Eye (tissue), 1 donor: ENCODE data around the gene ARTN.
A peak's percentile ranks its signal among the peaks of the same experiment; 100 is the strongest.

Experiments used
- DNase-seq: peaks from one replicate; pipeline ENCODE4 v3.0.0-alpha.2; 2015

Gene ARTN, protein sequence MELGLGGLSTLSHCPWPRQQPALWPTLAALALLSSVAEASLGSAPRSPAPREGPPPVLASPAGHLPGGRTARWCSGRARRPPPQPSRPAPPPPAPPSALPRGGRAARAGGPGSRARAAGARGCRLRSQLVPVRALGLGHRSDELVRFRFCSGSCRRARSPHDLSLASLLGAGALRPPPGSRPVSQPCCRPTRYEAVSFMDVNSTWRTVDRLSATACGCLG

GRCh38 chr1:43933386-43934100 lies at the start of gene ARTN:
ARTN (plus strand) TSS chr1:43933801; CDS start chr1:43935657, 1,856 bp downstream.
- DNase-seq, result peak; percentile 71

GRCh38 chr1:43885279-43885801 lies 48.3 kb upstream of the ARTN start:
- DNase-seq, result peak; percentile 42

GRCh38 chr1:43887748-43888147 lies 45.9 kb upstream of the ARTN start:
- DNase-seq, result no peak

- no peak for DNase-seq
These were observed 42.8 kb upstream of the ARTN start for GRCh38 chr1:43890815-43891214.

GRCh38 chr1:43893006-43893405 lies 40.6 kb upstream of the ARTN start:
- DNase-seq, result no peak

- no peak for DNase-seq
These were observed 34.6 kb upstream of the ARTN start for GRCh38 chr1:43898981-43899380.

DNA sequence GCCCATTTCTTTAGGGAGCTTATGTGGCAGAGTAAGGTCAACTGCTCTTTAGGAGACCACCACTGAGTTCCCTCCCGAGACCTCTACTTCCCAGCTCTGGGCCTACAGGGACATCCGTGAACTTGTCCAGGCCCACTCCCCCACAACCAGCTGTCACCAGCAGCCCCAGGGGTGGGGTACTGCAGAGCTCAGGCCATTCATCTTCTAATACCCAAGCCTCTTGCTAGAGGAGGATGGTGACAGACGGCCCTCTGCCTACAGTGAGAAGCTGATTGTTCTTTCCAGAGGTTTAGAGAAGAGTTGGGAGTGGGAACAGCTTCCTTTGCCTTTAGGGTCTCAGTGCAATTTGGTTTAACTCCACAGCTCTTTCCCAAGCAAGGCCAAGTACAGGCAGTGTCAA lies 33.2 kb upstream of the ARTN start:
- no peak for DNase-seq

- no peak for DNase-seq
These were observed 32.2 kb upstream of the ARTN start for GRCh38 chr1:43901196-43901961.

DNA sequence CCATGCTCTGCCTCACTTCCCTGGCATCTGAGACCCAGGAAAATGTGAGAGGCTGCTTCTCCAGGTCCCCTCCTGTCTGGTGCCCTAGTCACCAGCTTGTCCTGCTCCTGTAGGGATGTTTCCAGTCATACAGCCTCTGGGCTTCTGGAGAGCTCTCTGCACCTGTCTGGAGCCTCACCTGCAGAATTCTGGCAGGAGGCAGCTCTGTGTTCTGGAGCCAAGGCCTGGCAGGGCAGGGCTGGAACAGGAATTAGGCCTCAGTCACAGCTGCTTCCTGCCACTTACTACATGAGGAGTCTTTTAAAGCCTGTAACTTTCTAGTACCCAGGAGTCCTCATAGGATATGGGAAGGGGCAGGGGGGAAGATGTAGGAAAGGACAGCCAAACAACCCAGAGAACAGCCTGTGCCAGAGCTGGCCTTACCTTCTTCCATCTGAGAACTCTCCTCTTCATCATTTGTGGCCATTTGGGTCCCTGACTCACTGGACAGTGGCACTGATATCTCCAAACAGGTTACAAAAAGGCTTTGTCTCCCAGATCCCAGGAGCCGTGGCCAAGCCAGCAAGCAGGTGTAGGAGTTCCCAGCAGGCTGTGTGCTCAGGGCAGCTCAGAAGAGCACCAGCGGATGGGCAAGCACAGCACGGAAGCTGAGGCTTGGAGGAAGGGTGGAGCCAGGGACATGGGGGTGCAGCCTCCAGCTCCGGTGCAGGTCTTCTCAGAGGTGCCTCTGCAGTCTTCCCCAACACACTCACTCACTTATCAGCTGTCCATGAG lies 31.4 kb upstream of the ARTN start:
- DNase-seq, result no peak

- DNase-seq, result no peak
These were observed 28.7 kb upstream of the ARTN start for GRCh38 chr1:43904660-43905551.

DNA sequence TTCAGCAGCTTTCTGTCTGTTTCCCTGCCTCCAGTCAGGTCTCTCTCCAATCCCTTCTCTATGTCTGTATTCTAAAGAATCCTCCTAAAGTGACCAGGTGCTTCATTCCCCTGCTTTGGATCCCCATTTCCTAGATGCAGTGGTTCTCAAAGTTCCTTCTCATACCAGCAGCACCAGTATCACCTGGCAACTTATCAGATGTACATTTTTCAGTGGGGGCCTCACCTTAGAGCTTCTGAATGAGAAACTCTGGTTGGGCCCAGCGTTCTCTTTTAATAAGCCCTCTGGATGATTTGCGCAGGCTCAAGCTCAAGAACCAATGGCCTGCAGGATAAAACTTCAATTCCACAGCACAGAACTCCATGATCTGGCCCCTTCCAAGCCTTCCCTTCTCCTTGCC lies 25.4 kb upstream of the ARTN start:
- no peak for DNase-seq

DNA sequence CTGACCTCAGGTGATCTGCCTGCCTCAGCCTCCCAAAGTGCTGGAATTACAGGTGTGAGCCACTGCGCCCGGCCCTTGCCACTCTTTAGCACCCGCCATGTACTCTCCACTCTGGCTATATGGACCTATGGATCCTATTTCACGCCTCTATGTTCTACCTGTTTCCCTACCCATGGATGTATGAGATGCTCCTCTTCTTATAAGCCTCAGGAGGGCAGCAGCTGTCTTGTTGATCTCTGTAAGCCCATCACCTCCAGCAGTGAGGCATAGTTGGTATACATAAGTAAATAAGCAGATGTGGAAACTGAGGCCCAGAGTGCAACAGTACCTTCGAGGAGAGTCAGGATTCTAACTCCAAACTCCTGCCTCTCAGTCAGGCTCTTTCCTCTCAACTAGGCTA lies 24.7 kb upstream of the ARTN start:
- DNase-seq, result no peak

- no peak for DNase-seq
These were observed 23.3 kb upstream of the ARTN start for GRCh38 chr1:43910343-43910742.

GRCh38 chr1:43912607-43913006 lies 21.0 kb upstream of the ARTN start:
- peak; percentile 61 for DNase-seq

DNA sequence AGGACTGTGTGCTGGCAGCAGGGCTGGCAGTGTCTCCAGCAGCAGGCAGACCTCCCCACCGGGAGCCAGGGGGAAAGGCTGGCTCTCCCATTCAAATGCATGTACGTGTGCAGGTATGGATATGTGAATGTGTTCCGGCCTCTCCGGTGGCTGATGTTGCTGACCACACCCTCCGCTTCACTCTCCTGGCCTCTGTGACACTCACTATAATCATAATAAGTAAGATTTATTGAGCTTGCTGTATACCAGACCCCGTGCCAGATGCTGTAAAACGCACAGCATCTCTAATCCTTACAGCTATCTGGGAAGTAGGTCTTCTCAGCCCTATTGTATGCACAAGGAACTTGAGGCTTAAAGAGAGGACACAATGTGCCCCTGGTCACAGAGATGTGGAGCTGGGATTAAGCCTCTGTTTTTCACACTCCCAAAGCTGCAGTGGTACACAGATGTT lies 20.5 kb upstream of the ARTN start:
- DNase-seq, result peak; percentile 29

DNA sequence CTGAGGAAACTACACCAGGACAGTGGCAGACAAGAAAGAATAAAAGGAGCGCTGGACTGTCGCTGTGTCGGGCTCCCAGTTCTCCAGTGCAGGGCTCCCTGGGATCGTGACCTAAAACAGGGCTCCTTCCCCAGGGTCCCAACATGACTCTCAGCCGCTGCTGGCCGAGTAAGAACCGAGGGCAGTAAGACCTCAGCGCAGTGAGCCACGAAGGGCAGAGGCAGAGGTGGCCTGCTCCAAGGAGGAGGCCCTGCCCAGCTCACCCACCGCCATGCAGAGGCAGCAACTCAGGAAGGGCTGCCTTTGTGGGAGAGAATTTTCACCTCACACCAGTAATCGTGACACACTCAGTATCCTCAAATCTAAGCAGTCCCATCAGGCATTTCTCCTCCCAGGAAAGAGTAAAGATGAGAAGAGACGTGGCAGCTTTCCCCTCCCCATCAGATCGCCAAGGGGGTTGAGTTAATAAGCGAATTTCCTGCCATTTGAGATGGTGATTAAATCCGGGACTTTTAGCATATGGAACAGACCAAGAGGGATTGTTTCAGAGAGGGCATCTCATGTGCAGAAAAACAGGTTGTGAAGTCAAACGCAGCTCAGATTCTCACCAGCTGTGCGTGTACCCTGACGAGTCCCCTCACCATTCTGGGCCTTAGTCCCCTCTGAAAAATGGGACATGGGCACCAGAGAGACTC lies 19.8 kb upstream of the ARTN start:
- DNase-seq, result peak; percentile 34

GRCh38 chr1:43914576-43915525 lies 18.8 kb upstream of the ARTN start:
- peak; percentile 17 for DNase-seq

GRCh38 chr1:43919906-43920305 lies 13.7 kb upstream of the ARTN start:
- DNase-seq, result no peak

DNA sequence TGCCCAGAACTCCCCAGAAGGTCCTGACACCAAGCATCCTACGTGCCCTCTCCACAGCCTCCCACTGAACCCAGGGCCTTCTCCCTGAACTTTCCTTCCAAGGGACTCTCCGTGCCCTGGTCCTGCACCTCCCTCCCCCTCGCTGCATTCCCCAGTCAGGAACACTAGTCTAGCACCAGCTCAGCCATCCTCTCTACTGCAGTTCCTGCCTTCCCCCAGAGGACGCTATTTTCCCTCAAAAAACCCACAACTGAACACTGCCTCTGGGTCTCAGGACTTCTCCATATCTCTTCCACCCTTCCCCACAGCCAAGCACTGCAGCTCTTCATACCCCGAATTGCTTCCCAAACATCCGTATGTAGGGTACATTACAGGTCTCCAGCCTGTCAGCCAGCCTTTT lies 12.6 kb upstream of the ARTN start:
- DNase-seq, result no peak

DNA sequence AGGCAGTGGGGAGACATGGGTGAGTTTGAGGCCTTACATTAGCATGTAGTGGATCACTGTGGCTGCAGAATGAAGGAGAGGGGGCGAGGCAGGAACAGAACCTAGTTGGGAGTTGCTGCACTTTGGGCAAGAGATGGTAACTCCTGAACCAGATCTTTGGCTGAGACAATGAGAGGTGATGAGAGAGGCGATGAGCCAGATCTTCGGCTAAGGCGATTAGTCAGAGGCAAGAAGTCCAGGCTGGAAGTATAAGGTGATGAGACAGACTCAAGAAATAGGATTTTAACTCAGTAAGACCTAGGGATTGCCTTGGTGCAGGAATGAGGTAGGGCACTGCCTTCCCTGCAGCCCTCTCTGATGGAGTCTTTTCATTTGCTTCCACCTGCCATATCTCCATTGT lies 9.1 kb upstream of the ARTN start:
- no peak for DNase-seq
